ENCODE data around the gene OSTN. TPM values are rescaled to one million over a fixed set of nuclear protein-coding genes. Genes with fewer than 3 reads are reported as not detected.

Gene OSTN
- polyA plus RNA-seq, 2 of the 4 experiments (the other 2 are of a cell fraction): not detected

Other genes starting within 250 kb of the OSTN start
- gene CCDC50, start 130.2 kb downstream of the OSTN start, polyA plus RNA-seq (2011; rRNA removed): 30.0 and 43.8 TPM in 2 replicates
- 20.1 to 22.6 TPM (median 20.9 TPM) in 3 replicates for gene CCDC50, start 130.2 kb downstream of the OSTN start, polyA plus RNA-seq (2017; fragmentation: RNase III; extraction: RNeasy Plus Mini Kit Qiagen cat#74134 plus additional on column Dnase treatment)
- 0.16 and 0.20 TPM in 2 replicates for gene UTS2B, start 131.3 kb downstream of the OSTN start, polyA plus RNA-seq (2011; rRNA removed)
- not detected in 3 replicates for gene UTS2B, start 131.3 kb downstream of the OSTN start, polyA plus RNA-seq (2017; fragmentation: RNase III; extraction: RNeasy Plus Mini Kit Qiagen cat#74134 plus additional on column Dnase treatment)

Measured in A549 (cell line).